ENCODE results near the gene HSD17B2. TPM values are rescaled to one million over a fixed set of nuclear protein-coding genes. Genes with fewer than 3 reads are reported as not detected.

The HSD17B2 gene
- total and polyA plus RNA-seq, 9 donors, result 0.12 to 4.5 (median 0.59) TPM; not detected in 4

DNA sequence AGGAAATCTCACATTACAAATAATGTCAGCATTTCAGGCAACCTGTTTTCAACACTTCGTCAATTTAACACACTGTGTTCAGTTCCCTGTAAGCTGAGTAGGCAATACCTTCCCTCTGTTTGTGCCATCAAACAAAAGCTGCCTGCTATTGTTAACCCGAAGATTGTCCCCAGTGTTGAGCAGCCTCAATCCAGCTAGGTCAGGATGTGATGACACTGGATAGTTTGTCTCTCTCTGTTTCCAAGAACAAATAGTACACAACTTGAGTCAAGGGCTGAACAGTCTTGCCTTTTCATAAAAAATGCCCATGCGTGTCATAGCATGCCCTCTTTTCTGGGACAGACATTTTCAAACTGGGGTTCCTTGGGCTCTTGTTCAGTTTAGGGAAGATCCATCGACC, 36.4 kb downstream of the HSD17B2 start:
- no peaks in the 10 kb centered on the region for H3K27me3 ChIP-seq
- no peak for DNase-seq
- H3K4me1 ChIP-seq (ENCODE audit: insufficient read depth), result no peaks in the 10 kb centered on the region
- TF ChIP-seq EP300 (IDR thresholded peaks at IDR 0.05) (no peak), POLR2A (IDR thresholded peaks at IDR 0.05) (no peak)
- TF ChIP-seq, protein P1, sequence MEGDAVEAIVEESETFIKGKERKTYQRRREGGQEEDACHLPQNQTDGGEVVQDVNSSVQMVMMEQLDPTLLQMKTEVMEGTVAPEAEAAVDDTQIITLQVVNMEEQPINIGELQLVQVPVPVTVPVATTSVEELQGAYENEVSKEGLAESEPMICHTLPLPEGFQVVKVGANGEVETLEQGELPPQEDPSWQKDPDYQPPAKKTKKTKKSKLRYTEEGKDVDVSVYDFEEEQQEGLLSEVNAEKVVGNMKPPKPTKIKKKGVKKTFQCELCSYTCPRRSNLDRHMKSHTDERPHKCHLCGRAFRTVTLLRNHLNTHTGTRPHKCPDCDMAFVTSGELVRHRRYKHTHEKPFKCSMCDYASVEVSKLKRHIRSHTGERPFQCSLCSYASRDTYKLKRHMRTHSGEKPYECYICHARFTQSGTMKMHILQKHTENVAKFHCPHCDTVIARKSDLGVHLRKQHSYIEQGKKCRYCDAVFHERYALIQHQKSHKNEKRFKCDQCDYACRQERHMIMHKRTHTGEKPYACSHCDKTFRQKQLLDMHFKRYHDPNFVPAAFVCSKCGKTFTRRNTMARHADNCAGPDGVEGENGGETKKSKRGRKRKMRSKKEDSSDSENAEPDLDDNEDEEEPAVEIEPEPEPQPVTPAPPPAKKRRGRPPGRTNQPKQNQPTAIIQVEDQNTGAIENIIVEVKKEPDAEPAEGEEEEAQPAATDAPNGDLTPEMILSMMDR (IDR thresholded peaks at IDR 0.05), result no peak
- H3K36me3 ChIP-seq, result no peaks in the 10 kb centered on the region
- H3K27ac ChIP-seq, result no peak overlapping the region
- intact Hi-C loops (cut with DNase I), result no loop called here
- 73 to 85% (median 82%) methylated on average over 4 of the region's 4 CpGs for WGBS, 3 donors
- H3K9me3 ChIP-seq, result no peaks in the 10 kb centered on the region
- no peak overlapping the region for H3K4me3 ChIP-seq

DNA sequence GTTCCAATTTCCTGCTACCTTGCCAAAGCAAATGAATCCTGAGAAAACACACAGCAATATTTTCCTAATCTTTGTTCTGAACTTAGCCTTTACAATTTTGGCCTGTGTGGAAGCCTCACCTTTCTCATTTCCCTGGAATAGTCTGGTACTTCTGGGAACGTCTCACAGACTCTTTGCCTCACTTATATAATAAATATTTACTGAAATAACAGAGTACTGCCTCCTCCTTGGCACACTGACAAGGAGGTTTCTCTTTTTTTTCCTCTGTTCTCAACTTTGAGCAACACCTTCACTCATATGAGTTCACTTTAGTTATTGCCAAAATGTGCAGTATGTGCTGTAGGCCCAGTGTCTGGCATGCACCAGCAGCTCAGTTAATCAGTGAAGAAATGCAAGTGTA, 37.3 kb downstream of the HSD17B2 start:
- Histone ChIP-seq H3K27ac (no peak overlapping the region), H3K4me1 (ENCODE audit: insufficient read depth) (no peaks in the 10 kb centered on the region), H3K27me3 (no peaks in the 10 kb centered on the region), H3K36me3 (no peaks in the 10 kb centered on the region), H3K9me3 (no peaks in the 10 kb centered on the region), H3K4me3 (no peak overlapping the region)
- WGBS, 3 donors, result 12 to 15% (median 15%) methylated on average over 1 of the region's 1 CpG
- TF ChIP-seq, protein P1 (IDR thresholded peaks at IDR 0.05), result no peak
- TF ChIP-seq POLR2A (IDR thresholded peaks at IDR 0.05) (no peak), EP300 (IDR thresholded peaks at IDR 0.05) (no peak)
- intact Hi-C loops (cut with DNase I), result no loop called here
- DNase-seq, result no peak

DNA sequence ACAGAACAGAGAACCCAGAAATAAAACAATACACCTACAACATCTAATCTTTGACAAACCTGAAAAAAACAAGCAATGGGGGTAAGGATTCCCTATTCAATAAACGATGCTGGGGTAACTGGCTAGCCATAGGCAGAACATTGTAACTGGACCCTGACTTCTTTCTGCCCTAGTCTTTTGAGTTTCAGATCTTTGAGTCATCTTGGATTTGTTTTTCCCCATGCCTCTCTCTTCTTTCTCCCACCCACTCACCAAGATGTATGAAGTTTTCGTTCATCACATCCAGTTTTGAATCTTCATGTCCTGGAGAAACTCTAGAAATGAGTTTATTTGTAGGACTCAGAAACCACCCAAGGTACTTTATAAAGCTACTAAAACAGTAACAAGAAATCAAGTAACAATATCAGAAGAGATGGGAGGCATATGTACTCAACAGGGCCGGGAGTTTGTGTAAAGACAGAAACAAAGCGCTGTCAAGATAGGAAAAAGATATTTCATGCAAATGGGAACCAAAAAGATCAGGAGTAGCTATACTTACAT, 39.0 kb downstream of the HSD17B2 start:
- no peaks in the 10 kb centered on the region for H3K27me3 ChIP-seq
- H3K27ac ChIP-seq, result no peak overlapping the region
- H3K4me1 ChIP-seq (ENCODE audit: insufficient read depth), result no peaks in the 10 kb centered on the region
- H3K4me3 ChIP-seq, result no peak overlapping the region
- no peaks in the 10 kb centered on the region for H3K9me3 ChIP-seq
- 86 to 90% (median 88%) methylated on average over 4 of the region's 4 CpGs for WGBS, 3 donors
- intact Hi-C loops (cut with DNase I), result no loop called here
- TF ChIP-seq POLR2A (IDR thresholded peaks at IDR 0.05), result no peak
- no peak for TF ChIP-seq EP300 (IDR thresholded peaks at IDR 0.05)
- TF ChIP-seq, protein P1 (IDR thresholded peaks at IDR 0.05), result no peak
- no peak for DNase-seq
- H3K36me3 ChIP-seq, result no peaks in the 10 kb centered on the region

DNA sequence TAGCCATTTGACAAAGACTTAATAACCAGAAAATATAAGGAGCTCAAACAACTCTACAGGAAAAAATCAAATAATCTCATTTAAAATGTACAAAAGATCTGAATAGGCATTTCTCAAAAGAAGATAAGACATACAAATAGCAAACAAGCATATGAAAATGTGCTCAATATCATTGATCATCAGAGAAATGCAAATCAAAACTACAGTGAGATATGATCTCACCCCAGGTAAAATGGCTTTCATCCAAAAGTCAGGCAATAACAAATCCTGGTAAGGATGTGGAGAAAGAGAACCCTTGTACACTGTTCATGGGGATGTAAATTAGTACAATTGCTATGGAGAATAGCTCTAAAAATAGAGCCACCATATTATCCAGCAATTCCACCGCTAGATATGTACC, 43.1 kb downstream of the HSD17B2 start:
- Histone ChIP-seq H3K4me3 (no peak overlapping the region), H3K27ac (no peak overlapping the region), H3K36me3 (no peaks in the 10 kb centered on the region), H3K4me1 (ENCODE audit: insufficient read depth) (no peaks in the 10 kb centered on the region), H3K9me3 (no peaks in the 10 kb centered on the region), H3K27me3 (no peaks in the 10 kb centered on the region)
- intact Hi-C loops (cut with DNase I), result no loop called here
- no peak for DNase-seq
- TF ChIP-seq POLR2A (IDR thresholded peaks at IDR 0.05) (no peak), EP300 (IDR thresholded peaks at IDR 0.05) (no peak)
- TF ChIP-seq, protein P1 (IDR thresholded peaks at IDR 0.05), result no peak
- WGBS, 3 donors, result 83 to 90% (median 84%) methylated on average over 1 of the region's 1 CpG
